ENCODE data around the gene ZNF771. TPM values are rescaled to one million over a fixed set of nuclear protein-coding genes. Genes with fewer than 3 reads are reported as not detected.

Gene ZNF771
- total and polyA plus RNA-seq, 9 of the 15 experiments (the other 6 are each of a cell fraction or from before 2014, with no cell fraction given) = 1.5 to 12.6 (median 4.4) TPM

GRCh38 chr16:30381291-30382041 is 25.9 kb upstream of the ZNF771 start (continued):
- TF ChIP-seq ARID4B (CRISPR knock-in tag; IDR thresholded peaks at IDR 0.05) (no peak), YY1 (IDR thresholded peaks at IDR 0.05; ENCODE audit: borderline replicate concordance in 1 of 3, control insufficient read depth in 1 of 3, extremely low read depth in 1 of 3, insufficient read depth in 3 of 3, insufficient read length in 1 of 3, insufficient replicate concordance in 2 of 3, low read depth in 1 of 3, low read length in 2 of 3) (peak in 1 of 3 experiments; percentile 43), CTCFL (IDR thresholded peaks at IDR 0.05; ENCODE audit: borderline replicate concordance, insufficient read depth, low read depth, low read length, poor library complexity, severe bottlenecking) (no peak), ARID1B (IDR thresholded peaks at IDR 0.05) (peak; percentile 77), ZNF583 (CRISPR knock-in tag; IDR thresholded peaks at IDR 0.05) (0 out of 2 replicates have a peak, but pooled peaks have one; percentile 27), RBM39 (optimal IDR thresholded peaks at IDR 0.05; ENCODE audit: low read depth, low read length) (no peak), ZNF133 (CRISPR knock-in tag; IDR thresholded peaks at IDR 0.05) (no peak), C11orf30 (IDR thresholded peaks at IDR 0.05; ENCODE audit: low read depth) (peak; percentile 71), NFE2 (IDR thresholded peaks at IDR 0.05; ENCODE audit: low read depth) (peak; percentile 77)

All from K562 (cell line).